ENCODE data around the gene LPP.

Gene LPP

DNA sequence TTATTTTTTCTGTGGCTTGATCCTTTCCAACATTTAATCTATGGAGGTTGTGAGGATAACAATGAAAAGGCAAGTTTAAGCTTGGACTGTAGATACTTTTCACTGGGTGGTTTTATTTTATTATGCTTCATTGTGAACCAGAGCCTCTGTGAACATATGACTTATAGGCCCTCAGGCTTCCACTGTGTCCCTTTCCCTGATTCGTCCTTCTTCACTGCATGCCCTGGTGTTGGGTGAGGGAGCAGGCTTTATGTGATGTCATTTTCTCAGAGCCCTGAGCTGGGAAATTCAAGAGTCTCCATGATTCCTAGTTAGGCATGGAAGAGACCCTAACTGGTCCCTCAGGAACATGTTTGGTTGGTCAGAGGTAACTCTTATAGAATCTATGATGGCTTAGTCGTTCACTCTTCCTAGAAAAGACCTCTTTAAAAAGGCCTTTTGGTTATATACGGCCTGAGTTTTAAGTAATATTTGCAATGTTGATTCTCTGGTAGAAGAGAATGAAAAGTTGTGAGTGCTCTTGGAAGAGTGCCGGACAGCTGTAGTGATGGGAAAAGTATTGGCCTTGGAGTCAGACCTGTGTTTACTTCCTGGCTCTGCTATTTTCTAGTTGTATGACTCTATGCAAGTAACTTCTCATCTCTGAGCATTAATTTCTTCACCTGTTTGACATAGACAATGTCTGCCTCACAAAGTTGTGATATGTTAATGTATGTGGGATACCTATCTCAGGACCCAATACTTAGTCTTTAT, 168.4 kb downstream of the LPP start:
- no peak for TF ChIP-seq JUND (IDR thresholded peaks at IDR 0.05; ENCODE audit: low read depth)
- in situ Hi-C loops (cut with HindIII; ENCODE audit: low pct_unique_long_range_greater_than_20kb, low sequenced_read_pairs), result no loop called here
- no peak for DNase-seq (ENCODE audit: low read depth in 1 of 2, low spot score in 1 of 2)

DNA sequence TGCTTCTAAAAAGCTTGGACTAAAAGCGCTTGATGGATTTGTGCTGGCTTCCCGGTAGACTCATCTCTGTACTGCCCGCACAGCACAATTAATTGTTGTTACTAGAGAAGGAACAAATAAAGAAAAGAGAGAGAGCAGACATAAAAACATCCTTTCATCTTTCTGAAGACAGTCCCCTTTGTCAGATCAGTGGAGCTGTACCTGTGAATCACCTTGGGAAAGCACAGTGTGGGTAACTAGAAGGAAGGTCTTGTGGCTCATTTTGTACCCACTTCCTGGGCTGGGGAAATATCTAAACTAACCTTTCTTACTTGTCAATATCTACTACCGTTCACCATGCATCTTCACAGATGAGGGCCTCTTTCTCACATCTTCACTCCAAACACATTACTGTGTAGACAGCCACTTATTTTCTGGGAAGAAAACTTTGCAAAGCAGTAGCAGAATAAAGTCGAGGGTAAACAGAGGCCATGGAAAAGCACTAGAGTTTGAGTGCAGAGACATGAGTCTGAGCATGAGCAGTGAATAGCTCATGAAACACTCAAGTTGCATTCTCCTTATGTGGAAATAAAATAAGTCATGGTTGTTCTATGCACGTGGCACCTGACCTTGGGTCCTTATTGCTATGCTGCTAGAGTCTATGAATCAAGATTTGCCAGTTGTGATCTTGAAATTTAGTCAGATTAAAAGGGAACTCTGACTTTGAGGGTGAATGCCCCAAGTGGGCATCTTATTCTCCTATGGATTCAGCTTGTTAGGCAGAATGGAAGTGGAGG, 169.3 kb downstream of the LPP start:
- in situ Hi-C loops (cut with HindIII; ENCODE audit: low pct_unique_long_range_greater_than_20kb, low sequenced_read_pairs), result no loop called here
- no peak for TF ChIP-seq JUND (IDR thresholded peaks at IDR 0.05; ENCODE audit: low read depth)
- no peak for DNase-seq (ENCODE audit: low read depth in 1 of 2, low spot score in 1 of 2)

DNA sequence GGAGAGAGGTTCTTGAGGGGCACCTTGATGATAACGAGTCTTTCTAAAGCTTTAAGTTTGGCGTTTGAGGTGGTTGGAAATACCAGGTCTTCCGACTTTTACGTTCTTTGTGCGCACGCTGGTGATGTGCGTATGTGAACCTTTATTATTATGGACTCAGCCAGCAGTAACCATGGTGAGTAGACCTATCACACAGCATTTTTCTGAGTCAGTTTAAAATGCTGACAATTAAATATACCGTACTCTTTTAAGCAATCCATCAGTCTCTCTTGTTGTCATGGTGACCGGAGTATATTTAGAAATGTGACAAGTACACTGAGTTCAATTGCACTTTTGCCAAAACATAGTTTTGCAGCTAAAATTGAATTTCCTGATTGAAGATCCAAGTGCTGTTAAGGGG, 172.2 kb downstream of the LPP start:
- DNase-seq (ENCODE audit: low read depth in 1 of 2, low spot score in 1 of 2), result no peak
- in situ Hi-C loops (cut with HindIII; ENCODE audit: low pct_unique_long_range_greater_than_20kb, low sequenced_read_pairs), result no loop called here
- TF ChIP-seq JUND (IDR thresholded peaks at IDR 0.05; ENCODE audit: low read depth), result no peak

DNA sequence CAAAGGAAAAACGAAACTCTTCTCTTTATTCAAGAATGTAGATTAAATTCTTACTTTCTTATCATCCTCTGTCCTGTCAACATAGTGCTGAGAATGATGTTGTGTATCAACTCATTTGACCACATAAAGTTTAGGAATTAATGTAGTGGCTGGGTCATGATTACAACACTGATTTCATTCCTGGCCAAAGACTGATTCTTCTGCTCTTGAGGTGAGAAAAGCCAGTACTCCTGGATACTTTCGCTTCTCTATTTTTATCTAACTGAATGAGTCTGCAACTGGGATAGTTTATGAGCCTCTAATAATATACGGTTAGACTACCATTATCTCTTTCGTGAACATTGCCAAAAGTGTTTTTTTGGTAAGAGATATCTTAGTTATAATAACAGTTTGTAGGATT, 173.0 kb downstream of the LPP start:
- TF ChIP-seq JUND (IDR thresholded peaks at IDR 0.05; ENCODE audit: low read depth), result no peak
- in situ Hi-C loops (cut with HindIII; ENCODE audit: low pct_unique_long_range_greater_than_20kb, low sequenced_read_pairs), result no loop called here

DNA sequence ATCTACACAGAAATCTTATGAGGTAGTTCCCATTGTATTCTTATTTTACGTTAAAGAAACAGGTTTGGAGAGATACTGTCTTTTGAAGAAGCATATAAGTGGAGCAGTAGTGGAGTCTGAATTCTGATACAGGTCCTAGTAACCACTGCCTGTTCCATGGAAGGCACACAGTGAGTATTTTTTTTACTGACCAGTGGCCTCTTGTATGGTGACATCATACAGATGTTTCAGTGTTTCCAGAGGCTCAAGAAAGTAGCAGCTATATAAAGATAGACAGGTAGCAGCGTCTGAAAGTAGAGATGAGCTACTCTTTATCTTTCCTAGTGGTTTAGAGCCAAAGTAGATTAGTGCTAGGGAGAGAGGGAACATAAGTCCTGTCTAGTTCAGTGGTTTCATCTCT, 173.5 kb downstream of the LPP start:
- no peak for DNase-seq (ENCODE audit: low read depth in 1 of 2, low spot score in 1 of 2)
- in situ Hi-C loops (cut with HindIII; ENCODE audit: low pct_unique_long_range_greater_than_20kb, low sequenced_read_pairs), result no loop called here
- no peak for TF ChIP-seq JUND (IDR thresholded peaks at IDR 0.05; ENCODE audit: low read depth)

More for the DNA sequence above, 173.0 kb downstream of the LPP start:
- DNase-seq (ENCODE audit: low read depth in 1 of 2, low spot score in 1 of 2), result no peak

DNA sequence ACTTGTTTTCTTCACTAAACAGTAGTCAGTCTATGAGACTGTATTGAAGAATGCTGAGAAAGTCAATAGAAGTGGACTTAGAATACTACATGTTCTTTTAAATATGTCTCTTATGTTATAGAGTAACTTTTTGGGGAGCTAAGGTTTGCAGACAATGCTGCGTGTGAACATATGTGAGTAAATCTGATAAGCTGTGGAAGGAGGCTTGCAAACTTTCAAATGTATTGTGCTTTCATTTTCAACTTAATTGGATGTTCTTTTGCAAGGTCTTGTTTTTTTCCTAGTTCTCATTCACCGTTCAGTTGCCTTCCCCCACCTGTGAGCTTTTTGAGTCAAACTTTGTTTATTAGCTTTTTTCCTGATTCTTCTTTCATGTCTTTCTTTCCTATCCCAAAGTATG, 176.2 kb downstream of the LPP start:
- TF ChIP-seq JUND (IDR thresholded peaks at IDR 0.05; ENCODE audit: low read depth), result no peak
- in situ Hi-C loops (cut with HindIII; ENCODE audit: low pct_unique_long_range_greater_than_20kb, low sequenced_read_pairs), result no loop called here

DNA sequence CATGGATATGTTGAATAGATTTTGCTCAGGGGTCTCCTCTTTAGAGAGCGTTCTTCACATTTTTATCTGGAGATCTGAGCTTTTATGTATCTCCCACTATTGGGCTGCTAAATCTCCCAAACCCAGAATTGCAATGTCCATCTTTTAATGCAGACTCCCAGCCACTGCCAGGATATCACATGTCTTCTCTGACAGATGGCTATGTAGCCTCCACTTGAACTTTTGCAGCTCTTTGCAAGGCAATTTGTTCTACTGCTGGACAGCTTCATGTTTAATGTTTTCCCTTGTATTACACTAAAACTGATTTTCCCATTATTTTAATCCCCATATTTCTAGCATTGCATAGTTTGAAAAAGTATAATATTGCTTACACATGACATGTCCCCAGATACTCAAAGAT, 177.2 kb downstream of the LPP start:
- TF ChIP-seq JUND (IDR thresholded peaks at IDR 0.05; ENCODE audit: low read depth), result no peak
- in situ Hi-C loops (cut with HindIII; ENCODE audit: low pct_unique_long_range_greater_than_20kb, low sequenced_read_pairs), result no loop called here
- DNase-seq (ENCODE audit: low read depth in 1 of 2, low spot score in 1 of 2), result no peak

More for the DNA sequence above, 176.2 kb downstream of the LPP start:
- DNase-seq (ENCODE audit: low read depth in 1 of 2, low spot score in 1 of 2), result no peak

DNA sequence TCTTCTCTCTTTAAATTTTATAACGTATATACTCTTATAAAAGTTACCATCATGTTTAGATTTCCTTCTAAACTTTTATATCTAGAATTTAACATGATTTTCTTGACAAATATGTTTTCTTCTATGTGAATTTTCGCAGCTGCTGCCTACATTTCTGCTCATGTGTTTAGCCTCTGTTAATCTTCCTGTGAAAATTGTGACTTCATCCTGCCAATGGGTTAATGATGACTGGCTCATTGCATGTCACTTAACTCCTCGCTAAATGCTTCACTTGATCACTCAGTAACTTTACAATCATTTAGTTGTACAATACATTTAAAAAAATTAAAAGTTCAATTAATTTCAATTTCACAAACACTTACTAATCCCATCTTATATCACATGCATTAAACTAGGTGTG, 178.1 kb downstream of the LPP start:
- no peak for DNase-seq (ENCODE audit: low read depth in 1 of 2, low spot score in 1 of 2)
- in situ Hi-C loops (cut with HindIII; ENCODE audit: low pct_unique_long_range_greater_than_20kb, low sequenced_read_pairs), result no loop called here
- TF ChIP-seq JUND (IDR thresholded peaks at IDR 0.05; ENCODE audit: low read depth), result no peak

DNA sequence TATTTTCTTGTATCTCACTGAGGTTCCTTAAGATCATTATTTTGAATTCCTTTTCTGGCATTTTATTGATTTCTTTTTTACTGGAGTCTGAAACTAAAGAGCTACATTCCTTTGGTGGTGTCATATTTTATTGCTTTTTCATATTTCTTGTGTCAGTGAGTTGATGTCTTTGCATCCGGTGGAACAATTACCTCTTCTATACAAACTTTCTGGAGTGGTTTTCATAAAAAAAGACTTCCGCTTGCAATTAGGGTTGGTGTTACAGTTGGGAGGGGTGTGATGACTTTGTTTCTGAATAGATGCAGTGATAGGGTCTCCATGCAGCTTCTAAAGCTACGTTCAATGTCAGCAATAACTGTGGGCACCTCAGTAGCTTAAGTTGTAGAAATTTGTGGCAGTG, 181.7 kb downstream of the LPP start:
- in situ Hi-C loops (cut with HindIII; ENCODE audit: low pct_unique_long_range_greater_than_20kb, low sequenced_read_pairs), result no loop called here
- no peak for TF ChIP-seq JUND (IDR thresholded peaks at IDR 0.05; ENCODE audit: low read depth)
- no peak for DNase-seq (ENCODE audit: low read depth in 1 of 2, low spot score in 1 of 2)

DNA sequence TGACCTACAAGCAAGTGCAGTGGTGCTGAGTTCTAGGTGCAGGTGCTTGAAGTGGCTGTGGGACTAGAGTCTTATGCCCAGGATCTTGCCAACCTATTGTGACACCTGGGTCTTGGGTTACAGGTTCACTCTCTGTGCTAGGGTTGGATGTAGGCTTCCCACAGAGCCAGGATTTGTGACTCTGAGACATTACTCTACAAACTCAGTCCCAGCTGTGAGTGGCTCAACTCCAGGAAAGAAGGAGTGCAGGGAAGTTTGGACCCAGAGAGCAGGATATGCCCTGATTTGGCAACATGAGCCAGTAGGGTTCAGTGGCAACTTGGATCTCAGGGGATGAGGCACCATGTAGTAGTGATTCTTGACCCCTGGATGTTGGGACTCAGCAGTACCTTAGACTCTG, 182.2 kb downstream of the LPP start:
- in situ Hi-C loops (cut with HindIII; ENCODE audit: low pct_unique_long_range_greater_than_20kb, low sequenced_read_pairs), result no loop called here
- DNase-seq (ENCODE audit: low read depth in 1 of 2, low spot score in 1 of 2), result no peak

DNA sequence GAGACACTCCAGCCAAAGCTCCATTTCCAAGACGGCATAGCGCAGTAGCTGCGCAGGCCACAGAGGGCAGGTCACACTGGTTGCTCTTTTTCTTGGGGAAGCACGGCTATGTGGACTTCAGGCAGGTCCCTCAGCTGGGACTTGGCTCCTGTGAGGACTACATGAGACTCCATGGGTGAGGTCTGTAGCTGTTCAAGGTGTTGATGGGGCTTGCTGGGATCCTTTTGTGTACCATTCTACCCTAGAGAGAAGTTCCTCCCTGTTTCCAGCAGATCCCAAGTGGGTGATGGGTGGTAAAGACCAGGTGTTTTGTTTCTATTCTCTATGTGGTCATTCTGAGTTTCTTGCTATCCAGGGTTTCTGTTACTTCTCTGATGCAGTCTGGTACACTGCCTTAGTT, 183.3 kb downstream of the LPP start:
- TF ChIP-seq JUND (IDR thresholded peaks at IDR 0.05; ENCODE audit: low read depth), result no peak
- in situ Hi-C loops (cut with HindIII; ENCODE audit: low pct_unique_long_range_greater_than_20kb, low sequenced_read_pairs), result no loop called here
- DNase-seq (ENCODE audit: low read depth in 1 of 2, low spot score in 1 of 2), result no peak

More for the DNA sequence above, 182.2 kb downstream of the LPP start:
- TF ChIP-seq JUND (IDR thresholded peaks at IDR 0.05; ENCODE audit: low read depth), result no peak

DNA sequence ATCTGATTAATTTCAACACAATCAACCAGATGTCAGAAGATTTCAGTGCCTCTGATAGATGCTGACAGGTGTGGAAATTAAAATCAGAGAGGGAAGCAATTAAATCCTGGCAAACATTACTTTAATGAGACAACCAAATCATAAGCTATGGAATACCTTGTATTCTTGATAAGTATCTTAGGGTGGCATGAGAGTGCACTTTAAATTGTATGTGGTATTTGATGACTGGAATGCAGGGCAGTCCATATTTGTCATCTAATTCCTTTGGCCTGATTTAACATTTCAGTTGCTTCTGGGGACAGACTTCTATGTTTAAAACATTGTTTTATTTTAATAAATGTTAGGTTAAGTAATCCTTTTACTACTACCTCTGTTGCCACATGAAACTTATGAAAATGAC, 184.1 kb downstream of the LPP start:
- no peak for DNase-seq (ENCODE audit: low read depth in 1 of 2, low spot score in 1 of 2)
- in situ Hi-C loops (cut with HindIII; ENCODE audit: low pct_unique_long_range_greater_than_20kb, low sequenced_read_pairs), result no loop called here
- no peak for TF ChIP-seq JUND (IDR thresholded peaks at IDR 0.05; ENCODE audit: low read depth)
